ENCODE results near the gene FOXC2.
A peak's percentile ranks its signal among the peaks of the same experiment; 100 is the strongest.

The FOXC2 gene

GRCh38 chr16:86590501-86591144, 24.0 kb downstream of the FOXC2 start:
- DNase-seq (ENCODE audit: low read depth): no peak

GRCh38 chr16:86591270-86591669, 24.6 kb downstream of the FOXC2 start:
- DNase-seq (ENCODE audit: low read depth): no peak

- DNase-seq (ENCODE audit: low read depth): no peak
Measured at GRCh38 chr16:86593913-86594620, 27.4 kb downstream of the FOXC2 start.

- DNase-seq (ENCODE audit: low read depth): no peak
Measured at GRCh38 chr16:86594721-86595120, 28.1 kb downstream of the FOXC2 start.

- DNase-seq (ENCODE audit: low read depth): no peak
Measured at GRCh38 chr16:86595983-86596605, 29.5 kb downstream of the FOXC2 start.

- no peak for DNase-seq (ENCODE audit: low read depth)
Measured at GRCh38 chr16:86597126-86597879, 30.7 kb downstream of the FOXC2 start.

- no peak for DNase-seq (ENCODE audit: low read depth)
Measured at GRCh38 chr16:86597880-86598606, 31.4 kb downstream of the FOXC2 start.

GRCh38 chr16:86598607-86599565, 32.3 kb downstream of the FOXC2 start:
- no peak for DNase-seq (ENCODE audit: low read depth)

- DNase-seq (ENCODE audit: low read depth): no peak
Measured at GRCh38 chr16:86601356-86601755, 34.7 kb downstream of the FOXC2 start.

- DNase-seq (ENCODE audit: low read depth): no peak
Measured at GRCh38 chr16:86602521-86602920, 35.9 kb downstream of the FOXC2 start.

GRCh38 chr16:86604436-86605193, 38.0 kb downstream of the FOXC2 start:
- no peak for DNase-seq (ENCODE audit: low read depth)

- DNase-seq (ENCODE audit: low read depth): no peak
Measured at GRCh38 chr16:86605950-86606349, 39.3 kb downstream of the FOXC2 start.

- DNase-seq (ENCODE audit: low read depth): no peak
Measured at GRCh38 chr16:86608301-86608747, 41.7 kb downstream of the FOXC2 start.

- DNase-seq (ENCODE audit: low read depth): peak; percentile 98
Measured at GRCh38 chr16:86609115-86609514, 42.5 kb downstream of the FOXC2 start.

GRCh38 chr16:86609661-86610060, 43.0 kb downstream of the FOXC2 start:
- no peak for DNase-seq (ENCODE audit: low read depth)

GRCh38 chr16:86610779-86611524, 44.3 kb downstream of the FOXC2 start:
- DNase-seq (ENCODE audit: low read depth): no peak

GRCh38 chr16:86611525-86611855, 44.9 kb downstream of the FOXC2 start:
- DNase-seq (ENCODE audit: low read depth): no peak

GRCh38 chr16:86611941-86612340, 45.3 kb downstream of the FOXC2 start:
- DNase-seq (ENCODE audit: low read depth): no peak

GRCh38 chr16:86614699-86615098, 48.1 kb downstream of the FOXC2 start:
- DNase-seq (ENCODE audit: low read depth): no peak

All from HS-27A (cell line).